Stimulated activated CD4-positive, alpha-beta T cell treated with anti-CD3 and anti-CD28 coated beads, Interleukin-15, amount 100 ng/mL, for 48 hours (primary cell): Measurements from ENCODE around the gene NBL1.

Experiments used
- DNase-seq, 2 donors: peaks; one replicate each; pipeline ENCODE4 v3.0.0-alpha.2; 2020; ENCODE audit warnings: low read depth in 2 of 2

Gene NBL1

DNA sequence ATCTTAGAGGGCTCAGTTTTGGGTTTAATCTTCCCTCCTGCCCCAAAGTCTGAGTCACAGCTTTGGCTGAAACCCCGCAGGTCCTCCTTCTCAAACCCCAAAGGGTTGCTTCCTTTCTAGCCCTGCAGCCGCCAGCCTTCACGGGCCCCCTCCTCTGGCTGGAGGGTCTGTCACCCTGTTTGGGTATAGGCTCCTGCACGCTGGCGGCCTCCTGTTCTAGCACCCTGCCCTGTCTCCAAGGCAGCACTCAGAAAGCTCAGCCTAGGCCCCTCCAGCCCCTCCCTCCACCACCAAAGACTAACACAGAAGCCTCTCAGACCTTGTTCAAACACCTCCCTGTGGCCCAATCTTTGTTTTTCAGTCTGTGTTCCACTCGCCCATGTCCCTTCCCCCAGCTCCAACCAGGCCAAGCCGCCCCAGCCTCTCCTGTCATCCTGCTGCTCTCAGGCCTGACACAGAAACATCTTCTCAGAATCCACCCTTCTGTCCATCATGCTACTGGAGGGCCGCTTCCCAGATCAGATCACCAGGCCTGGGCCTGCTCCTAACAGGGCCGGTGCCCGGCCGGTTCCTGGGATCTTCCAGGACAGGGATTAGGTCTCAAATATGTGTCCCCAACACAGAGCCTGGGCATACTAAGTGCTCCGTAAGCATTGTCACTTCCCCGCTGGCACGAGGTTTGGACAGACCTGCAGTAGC, 56.1 kb downstream of the NBL1 start:
- no peak for DNase-seq

DNA sequence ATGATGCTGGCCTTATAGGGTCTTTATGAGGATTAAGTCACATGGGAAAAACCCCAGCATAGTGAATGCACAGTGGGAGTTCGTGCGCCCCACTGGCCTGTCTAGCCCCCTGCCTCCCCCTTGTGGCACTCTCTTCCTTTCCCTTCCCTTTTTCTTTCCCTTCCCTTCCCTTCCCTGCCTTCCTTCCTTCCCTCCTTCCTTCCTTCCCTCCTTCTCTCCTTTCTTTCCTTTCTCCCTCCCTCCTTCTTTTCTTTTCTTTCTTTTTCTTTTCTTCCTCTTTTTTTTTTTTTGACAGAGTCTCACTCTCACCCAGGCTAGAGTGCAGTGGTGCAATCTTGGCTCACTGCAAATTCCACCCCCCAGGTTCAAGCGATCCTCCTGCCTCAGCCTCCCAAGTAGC, 59.2 kb downstream of the NBL1 start:
- no peak for DNase-seq

DNA sequence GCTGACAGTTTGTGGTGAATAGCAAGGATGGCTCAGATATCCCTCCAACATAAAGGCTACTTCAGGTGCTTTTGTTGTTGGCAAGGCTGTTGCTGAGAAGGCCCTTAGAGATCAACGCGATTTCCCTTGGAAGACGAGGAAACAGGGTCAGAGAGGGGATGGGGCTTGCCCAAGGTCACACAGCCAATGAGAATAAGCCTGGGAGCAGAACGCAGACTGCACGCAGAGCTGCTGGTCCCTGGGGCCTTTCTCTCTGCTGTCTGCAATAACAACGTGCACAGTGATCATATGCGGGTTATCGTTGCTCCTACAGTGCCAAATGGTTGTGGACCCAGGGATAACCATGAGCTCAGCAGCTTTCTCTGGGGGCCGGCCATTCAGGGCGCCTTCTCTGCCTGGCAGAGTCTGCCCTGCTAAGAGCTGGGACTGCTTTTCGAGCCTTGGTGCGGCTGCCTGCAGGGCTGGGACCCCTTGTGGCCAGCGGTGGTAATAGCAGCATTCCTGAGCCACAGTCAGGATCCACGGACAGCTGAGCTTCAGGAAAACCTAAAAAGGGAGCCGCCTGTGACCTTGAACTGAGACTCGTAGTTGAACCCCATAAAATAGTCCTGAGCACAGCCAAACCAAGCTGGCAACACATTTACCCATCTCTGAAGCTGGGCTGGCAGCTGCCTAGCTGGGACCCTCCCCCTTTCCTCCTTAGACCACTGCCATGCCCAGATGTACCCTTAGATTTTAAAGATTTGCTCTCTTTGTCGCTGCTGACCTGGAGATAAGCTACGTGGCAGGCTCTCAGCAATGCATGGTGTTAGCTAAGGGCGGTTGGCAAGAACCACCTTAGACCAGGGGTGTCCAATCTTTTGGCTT, 60.4 kb downstream of the NBL1 start:
- DNase-seq = peak; percentile 15 to 45

DNA sequence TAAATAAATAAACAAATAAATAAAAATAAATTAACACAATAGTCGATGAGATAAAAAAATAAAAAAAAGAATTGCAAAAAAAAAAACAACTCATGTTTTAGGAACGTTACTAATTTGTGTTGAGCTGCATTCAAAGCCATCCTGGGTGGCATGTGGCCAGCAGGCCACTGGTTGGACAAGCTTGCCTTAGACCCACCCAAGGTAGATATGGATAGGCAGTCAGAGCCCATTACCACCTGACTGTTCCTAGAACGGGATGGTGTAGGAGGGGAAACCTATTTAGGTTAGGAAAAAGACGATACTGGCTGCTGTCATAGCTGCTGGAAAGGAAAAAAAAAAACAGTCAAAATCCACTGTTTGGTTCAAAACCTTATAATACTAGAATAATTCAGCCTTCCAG, 61.4 kb downstream of the NBL1 start:
- no peak for DNase-seq

DNA sequence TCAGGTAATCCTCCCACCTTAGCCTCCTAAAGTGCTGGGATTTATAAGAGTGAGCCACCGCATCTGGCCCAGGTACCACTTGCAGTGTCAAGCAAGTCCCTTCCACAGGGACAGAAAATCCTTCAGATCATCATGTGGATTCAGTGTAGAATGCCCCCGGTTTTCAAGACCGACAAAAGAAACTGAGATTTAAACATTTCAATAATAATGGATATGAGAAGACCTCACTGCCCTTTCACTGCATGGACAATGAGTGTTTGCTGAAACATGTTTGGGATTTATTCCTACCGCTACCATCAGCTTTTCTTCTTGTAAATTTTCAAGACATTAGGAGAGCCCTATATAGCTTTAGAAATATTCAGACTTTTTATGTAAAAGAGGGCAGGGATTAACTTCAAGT, 62.0 kb downstream of the NBL1 start:
- no peak for DNase-seq
